ENCODE measurements around the gene COL9A3. TPM values are rescaled to one million over a fixed set of nuclear protein-coding genes. Genes with fewer than 3 reads are reported as not detected.

The COL9A3 gene
- total RNA-seq = 4.1 TPM
- polyA plus RNA-seq = 7.0 TPM
- long read RNA-seq, donor 1 = 0 reads
- long read RNA-seq, donor 2, partial matches to known transcripts = 0 of 1 reads
- long read RNA-seq, donor 2, other reads (novel, unspliced or antisense) = 0 of 1 reads
- long read RNA-seq, donor 3, partial matches to known transcripts = 0 of 1 reads
- long read RNA-seq, donor 3, other reads (novel, unspliced or antisense) = 0 of 1 reads
- long read RNA-seq, donor 4 = 0 reads
- long read RNA-seq, donor 5, partial matches to known transcripts = 0 of 1 reads
- long read RNA-seq, donor 5, other reads (novel, unspliced or antisense) = 0 of 1 reads
- long read RNA-seq, donor 6 = 0 reads
- long read RNA-seq, donor 7 = 0 reads
- long read RNA-seq, donor 8 = 0 reads
- long read RNA-seq, donor 9 = 0 reads
- long read RNA-seq, donor 10 = 0 reads

DNA sequence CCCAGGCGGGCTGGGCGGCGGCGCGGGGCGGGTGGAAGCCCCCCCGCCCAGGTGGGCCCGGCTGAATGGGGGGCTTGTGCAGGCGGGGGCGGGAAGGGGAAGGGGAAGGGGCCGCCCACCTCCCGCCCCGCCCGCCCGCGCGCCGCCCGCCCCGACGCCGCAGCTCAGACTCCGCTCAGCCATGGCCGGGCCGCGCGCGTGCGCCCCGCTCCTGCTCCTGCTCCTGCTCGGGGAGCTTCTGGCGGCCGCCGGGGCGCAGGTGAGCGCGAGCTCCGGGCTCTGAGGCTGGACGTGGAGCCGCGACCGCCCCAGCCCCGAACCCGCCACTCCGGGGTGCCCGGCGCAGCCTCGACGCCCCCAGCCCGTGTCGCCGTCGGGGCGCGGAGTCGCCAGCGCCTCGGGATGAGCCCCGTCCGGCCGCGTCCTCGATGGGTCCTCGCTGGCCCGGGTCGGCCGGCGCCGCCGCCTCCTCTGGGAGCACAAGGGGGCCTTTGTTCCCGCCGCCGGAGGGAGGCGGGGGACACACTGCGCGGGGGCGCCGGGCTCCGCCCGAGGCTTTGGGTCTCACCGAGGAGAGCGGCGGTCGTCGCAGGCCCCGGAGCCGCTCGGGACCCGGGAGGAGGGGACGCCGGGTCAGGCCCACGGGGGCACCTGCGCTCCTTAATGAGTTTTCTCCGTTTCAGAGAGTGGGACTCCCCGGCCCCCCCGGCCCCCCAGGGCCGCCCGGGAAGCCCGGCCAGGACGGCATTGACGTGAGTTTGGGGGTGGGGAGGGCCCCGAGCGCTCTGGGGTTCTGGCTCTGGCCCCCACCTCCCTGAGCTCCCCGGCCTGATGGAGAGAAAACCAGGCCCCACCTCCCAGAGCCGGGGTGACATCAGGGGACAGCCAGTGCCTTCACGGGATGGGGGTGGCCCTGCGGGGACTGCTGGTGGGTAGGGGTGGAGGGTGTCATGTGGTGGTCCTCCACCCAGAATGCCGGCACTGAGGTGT lies at the start of gene COL9A3:
COL9A3 (plus strand) TSS at position 167 of the 990 bp plus-strand sequence; CDS start at position 182, 15 bp downstream.
- H3K4me1 ChIP-seq (ENCODE audit: control insufficient read depth in 2 of 2, insufficient read depth in 2 of 2, low read length in 2 of 2) = peaks cover 3 to 29% of the 10 kb centered on the region in 2 donors
- WGBS = 14% methylated on average over 108 of the region's 108 CpGs
- peak within 1 kb of the TSS; percentile 1 to 47 for H3K4me3 ChIP-seq (ENCODE audit: low read length in 2 of 2)
- H3K27ac ChIP-seq (ENCODE audit: low read depth in 1 of 2, low read length in 1 of 2) = peak within 1 kb of the TSS in 1 of 2 donors; percentile 34
- peaks cover 11 to 18% of the 10 kb centered on the region in 2 donors for H3K36me3 ChIP-seq (ENCODE audit: control insufficient read depth in 2 of 2, insufficient read depth in 2 of 2, low read length in 1 of 2)
- peaks cover 51 to 74% of the 10 kb centered on the region in 2 donors for H3K27me3 ChIP-seq (ENCODE audit: control insufficient read depth in 2 of 2, insufficient read depth in 1 of 2, low read length in 1 of 2)
- no peak for DNase-seq (ENCODE audit: low read depth in 6 of 9, low spot score in 9 of 9)
- no peaks in the 10 kb centered on the region for H3K9me3 ChIP-seq (ENCODE audit: control insufficient read depth in 2 of 2, insufficient read depth in 1 of 2, low read length in 1 of 2)

DNA sequence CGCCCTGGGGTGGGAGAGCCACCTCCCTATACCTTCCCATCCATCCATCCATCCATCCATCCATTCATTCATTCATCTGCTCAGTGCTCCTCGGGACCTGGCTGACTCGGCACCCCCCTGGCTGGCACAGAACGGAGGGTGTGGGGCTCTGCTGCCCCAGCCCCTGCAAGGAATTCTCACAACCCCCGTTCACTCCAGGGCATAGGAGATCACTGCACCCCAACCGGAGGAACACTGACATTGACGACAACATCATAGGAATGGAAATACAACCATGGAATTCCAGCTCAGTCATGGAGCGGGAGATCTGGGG lies 48.7 kb upstream of the COL9A3 start:
- Histone ChIP-seq H3K9me3 (ENCODE audit: control insufficient read depth in 2 of 2, insufficient read depth in 1 of 2, low read length in 1 of 2) (no peaks in the 10 kb centered on the region), H3K36me3 (ENCODE audit: control insufficient read depth in 2 of 2, insufficient read depth in 2 of 2, low read length in 1 of 2) (no peaks in the 10 kb centered on the region), H3K27me3 (ENCODE audit: control insufficient read depth in 2 of 2, insufficient read depth in 1 of 2, low read length in 1 of 2) (peaks cover 0 to 15% of the 10 kb centered on the region in 2 donors), H3K27ac (ENCODE audit: low read depth in 1 of 2, low read length in 1 of 2) (no peak overlapping the region), H3K4me3 (ENCODE audit: low read length in 2 of 2) (no peak overlapping the region), H3K4me1 (ENCODE audit: control insufficient read depth in 2 of 2, insufficient read depth in 2 of 2, low read length in 2 of 2) (no peaks in the 10 kb centered on the region)
- DNase-seq (ENCODE audit: low read depth in 6 of 9, low spot score in 9 of 9) = no peak
- 95% methylated on average over 8 of the region's 8 CpGs for WGBS

DNA sequence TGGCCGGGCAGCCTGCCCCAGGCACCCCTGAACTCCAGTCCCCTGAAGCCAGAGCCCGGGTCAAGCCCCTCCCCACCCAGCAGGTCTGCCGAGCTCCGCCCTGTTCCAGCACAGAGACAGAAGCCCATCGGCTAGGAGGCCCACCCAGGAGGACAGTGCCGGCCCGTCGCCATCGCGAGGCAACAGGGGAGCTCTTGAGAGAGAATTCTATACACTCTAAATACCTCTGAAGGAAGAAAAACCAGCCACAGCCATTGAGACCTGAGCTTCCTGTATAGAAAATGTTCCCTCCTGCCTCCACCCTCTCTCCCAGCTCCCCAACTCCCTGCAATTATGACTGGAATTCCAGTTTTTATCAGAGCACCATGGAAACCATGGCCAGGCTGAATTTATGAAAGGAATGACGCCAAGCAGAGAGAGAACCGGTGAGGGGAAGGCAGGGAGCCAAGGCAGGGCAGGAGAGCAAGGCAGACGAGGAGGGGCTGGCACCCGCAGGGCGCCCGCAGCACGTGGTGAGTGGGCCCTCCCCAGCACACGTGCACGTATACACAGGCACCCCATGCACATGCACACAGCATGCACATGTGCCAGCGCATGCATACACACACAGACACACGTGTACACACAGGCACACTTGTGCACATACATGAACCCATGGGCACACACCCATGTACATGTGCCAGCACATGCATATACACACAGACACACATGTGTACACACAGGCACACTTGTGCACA lies 48.1 kb upstream of the COL9A3 start:
- no peaks in the 10 kb centered on the region for H3K9me3 ChIP-seq (ENCODE audit: control insufficient read depth in 2 of 2, insufficient read depth in 1 of 2, low read length in 1 of 2)
- H3K36me3 ChIP-seq (ENCODE audit: control insufficient read depth in 2 of 2, insufficient read depth in 2 of 2, low read length in 1 of 2) = no peaks in the 10 kb centered on the region
- H3K27ac ChIP-seq (ENCODE audit: low read depth in 1 of 2, low read length in 1 of 2) = no peak overlapping the region
- H3K27me3 ChIP-seq (ENCODE audit: control insufficient read depth in 2 of 2, insufficient read depth in 1 of 2, low read length in 1 of 2) = peaks cover 0 to 18% of the 10 kb centered on the region in 2 donors
- H3K4me1 ChIP-seq (ENCODE audit: control insufficient read depth in 2 of 2, insufficient read depth in 2 of 2, low read length in 2 of 2) = no peaks in the 10 kb centered on the region
- no peak overlapping the region for H3K4me3 ChIP-seq (ENCODE audit: low read length in 2 of 2)
- 87% methylated on average over 21 of the region's 21 CpGs for WGBS
- no peak for DNase-seq (ENCODE audit: low read depth in 6 of 9, low spot score in 9 of 9)

GRCh38 chr20:62769346-62770071 lies 47.3 kb upstream of the COL9A3 start:
- H3K27ac ChIP-seq (ENCODE audit: low read depth in 1 of 2, low read length in 1 of 2) = no peak overlapping the region
- peaks cover 0 to 18% of the 10 kb centered on the region in 2 donors for H3K27me3 ChIP-seq (ENCODE audit: control insufficient read depth in 2 of 2, insufficient read depth in 1 of 2, low read length in 1 of 2)
- peaks cover 0 to 4% of the 10 kb centered on the region in 2 donors for H3K4me1 ChIP-seq (ENCODE audit: control insufficient read depth in 2 of 2, insufficient read depth in 2 of 2, low read length in 2 of 2)
- H3K4me3 ChIP-seq (ENCODE audit: low read length in 2 of 2) = no peak overlapping the region
- H3K36me3 ChIP-seq (ENCODE audit: control insufficient read depth in 2 of 2, insufficient read depth in 2 of 2, low read length in 1 of 2) = no peaks in the 10 kb centered on the region
- WGBS = 97% methylated on average over 16 of the region's 16 CpGs
- no peaks in the 10 kb centered on the region for H3K9me3 ChIP-seq (ENCODE audit: control insufficient read depth in 2 of 2, insufficient read depth in 1 of 2, low read length in 1 of 2)
- no peak for DNase-seq (ENCODE audit: low read depth in 6 of 9, low spot score in 9 of 9)

GRCh38 chr20:62770111-62770910 lies 46.5 kb upstream of the COL9A3 start:
- Histone ChIP-seq H3K27ac (ENCODE audit: low read depth in 1 of 2, low read length in 1 of 2) (no peak overlapping the region), H3K27me3 (ENCODE audit: control insufficient read depth in 2 of 2, insufficient read depth in 1 of 2, low read length in 1 of 2) (peaks cover 0 to 13% of the 10 kb centered on the region in 2 donors), H3K4me1 (ENCODE audit: control insufficient read depth in 2 of 2, insufficient read depth in 2 of 2, low read length in 2 of 2) (peaks cover 0 to 11% of the 10 kb centered on the region in 2 donors), H3K4me3 (ENCODE audit: low read length in 2 of 2) (no peak overlapping the region), H3K36me3 (ENCODE audit: control insufficient read depth in 2 of 2, insufficient read depth in 2 of 2, low read length in 1 of 2) (no peaks in the 10 kb centered on the region), H3K9me3 (ENCODE audit: control insufficient read depth in 2 of 2, insufficient read depth in 1 of 2, low read length in 1 of 2) (no peaks in the 10 kb centered on the region)
- WGBS = 96% methylated on average over 20 of the region's 20 CpGs
- no peak for DNase-seq (ENCODE audit: low read depth in 6 of 9, low spot score in 9 of 9)

DNA sequence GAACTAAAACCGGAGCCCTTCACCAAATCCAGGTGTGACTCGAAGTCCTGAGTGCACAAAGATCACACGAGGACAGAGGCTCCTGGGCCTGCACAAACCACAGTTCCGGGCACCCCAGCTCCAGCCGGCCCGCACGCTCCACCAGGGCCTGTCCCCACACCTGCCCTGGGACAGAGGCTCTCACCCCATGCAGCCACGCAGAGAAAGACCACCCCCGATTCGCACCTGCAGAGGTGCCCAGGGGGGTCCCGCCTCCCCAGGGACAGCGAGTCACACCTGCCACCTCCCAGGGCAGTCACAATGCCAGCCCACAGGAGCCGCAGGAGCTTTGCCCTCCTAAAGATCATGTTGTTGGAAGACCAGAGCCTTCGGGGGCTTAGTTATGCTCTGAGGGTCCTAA lies 45.9 kb upstream of the COL9A3 start:
- no peak for DNase-seq (ENCODE audit: low read depth in 6 of 9, low spot score in 9 of 9)
- H3K27me3 ChIP-seq (ENCODE audit: control insufficient read depth in 2 of 2, insufficient read depth in 1 of 2, low read length in 1 of 2) = peaks cover 0 to 9% of the 10 kb centered on the region in 2 donors
- 92% methylated on average over 14 of the region's 14 CpGs for WGBS
- peaks cover 0 to under 1% of the 10 kb centered on the region in 2 donors for H3K9me3 ChIP-seq (ENCODE audit: control insufficient read depth in 2 of 2, insufficient read depth in 1 of 2, low read length in 1 of 2)
- H3K4me3 ChIP-seq (ENCODE audit: low read length in 2 of 2) = no peak overlapping the region
- no peak overlapping the region for H3K27ac ChIP-seq (ENCODE audit: low read depth in 1 of 2, low read length in 1 of 2)
- peaks cover 0 to 16% of the 10 kb centered on the region in 2 donors for H3K4me1 ChIP-seq (ENCODE audit: control insufficient read depth in 2 of 2, insufficient read depth in 2 of 2, low read length in 2 of 2)
- H3K36me3 ChIP-seq (ENCODE audit: control insufficient read depth in 2 of 2, insufficient read depth in 2 of 2, low read length in 1 of 2) = no peaks in the 10 kb centered on the region

DNA sequence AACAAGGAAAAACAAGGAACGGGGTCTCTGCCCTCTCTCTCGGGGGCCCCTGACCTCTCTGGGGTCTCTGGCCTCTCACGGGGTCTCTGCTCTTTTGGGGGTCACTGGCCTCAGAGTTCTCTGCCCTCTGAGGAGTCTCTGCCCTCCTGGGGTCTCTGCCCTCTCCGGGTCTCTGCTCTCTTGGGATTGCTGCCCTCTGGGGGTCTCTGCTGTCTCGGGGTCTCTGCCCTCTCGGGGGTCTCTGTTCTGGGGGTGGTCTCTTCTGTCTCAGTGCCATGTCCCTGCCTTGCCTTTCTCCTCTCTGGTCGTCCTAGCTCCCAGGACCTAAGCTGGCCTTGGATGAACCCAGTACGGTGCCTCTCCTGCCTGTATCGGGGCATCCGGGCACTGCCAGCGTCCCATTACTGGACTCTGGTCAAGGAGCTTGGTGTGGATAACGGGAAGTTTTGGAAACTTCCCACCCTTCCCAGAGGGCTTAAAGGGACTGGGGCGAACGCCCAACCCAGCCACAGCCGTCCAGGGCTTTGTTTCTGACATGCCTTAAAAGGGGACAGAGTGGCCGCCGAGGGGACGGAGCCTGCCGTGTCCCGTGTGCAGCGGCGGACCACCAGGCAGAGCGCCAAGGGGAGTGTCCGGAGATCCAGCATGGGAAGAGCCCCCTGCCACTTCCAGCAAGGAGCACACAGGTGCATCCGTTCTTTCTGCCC lies 45.3 kb upstream of the COL9A3 start:
- 91% methylated on average over 25 of the region's 25 CpGs for WGBS
- no peak overlapping the region for H3K4me3 ChIP-seq (ENCODE audit: low read length in 2 of 2)
- peaks cover 0 to 6% of the 10 kb centered on the region in 2 donors for H3K9me3 ChIP-seq (ENCODE audit: control insufficient read depth in 2 of 2, insufficient read depth in 1 of 2, low read length in 1 of 2)
- H3K36me3 ChIP-seq (ENCODE audit: control insufficient read depth in 2 of 2, insufficient read depth in 2 of 2, low read length in 1 of 2) = no peaks in the 10 kb centered on the region
- H3K27ac ChIP-seq (ENCODE audit: low read depth in 1 of 2, low read length in 1 of 2) = no peak overlapping the region
- H3K4me1 ChIP-seq (ENCODE audit: control insufficient read depth in 2 of 2, insufficient read depth in 2 of 2, low read length in 2 of 2) = peaks cover 3 to 23% of the 10 kb centered on the region in 2 donors
- no peak for DNase-seq (ENCODE audit: low read depth in 6 of 9, low spot score in 9 of 9)
- peaks cover 0 to 7% of the 10 kb centered on the region in 2 donors for H3K27me3 ChIP-seq (ENCODE audit: control insufficient read depth in 2 of 2, insufficient read depth in 1 of 2, low read length in 1 of 2)
